GM19438 (cell line): ENCODE results near the gene ARCN1.

Experiments
- ATAC-seq: cut with Tn5 transposase; IDR thresholded peaks from one replicate; pipeline ENCODE4 v1.9.1; 2021; ENCODE audit warnings: low read depth; ENCODE audit not compliant: unreplicated experiment

Gene ARCN1

GRCh38 chr11:118634431-118635236, 62.4 kb downstream of the ARCN1 start:
- ATAC-seq: no peak

- ATAC-seq: no peak
Measured at GRCh38 chr11:118635237-118635591, 63.0 kb downstream of the ARCN1 start.

- no peak for ATAC-seq
Measured at GRCh38 chr11:118635642-118636041, 63.4 kb downstream of the ARCN1 start.

GRCh38 chr11:118636569-118637290, 64.5 kb downstream of the ARCN1 start:
- no peak for ATAC-seq

- no peak for ATAC-seq
Measured at GRCh38 chr11:118638726-118639125, 66.5 kb downstream of the ARCN1 start.

GRCh38 chr11:118639899-118640298, 67.7 kb downstream of the ARCN1 start:
- no peak for ATAC-seq

- ATAC-seq: no peak
Measured at GRCh38 chr11:118640332-118641154, 68.3 kb downstream of the ARCN1 start.

GRCh38 chr11:118641397-118642019, 69.3 kb downstream of the ARCN1 start:
- ATAC-seq: no peak

- ATAC-seq: no peak
Measured at GRCh38 chr11:118643142-118643994, 71.2 kb downstream of the ARCN1 start.

GRCh38 chr11:118643995-118644345, 71.8 kb downstream of the ARCN1 start:
- ATAC-seq: no peak

- no peak for ATAC-seq
Measured at GRCh38 chr11:118644496-118644895, 72.3 kb downstream of the ARCN1 start.

GRCh38 chr11:118645066-118645715, 73.0 kb downstream of the ARCN1 start:
- ATAC-seq: no peak

- ATAC-seq: no peak
Measured at GRCh38 chr11:118646393-118646792, 74.2 kb downstream of the ARCN1 start.

GRCh38 chr11:118648291-118648690, 76.1 kb downstream of the ARCN1 start:
- no peak for ATAC-seq

GRCh38 chr11:118649941-118650340, 77.7 kb downstream of the ARCN1 start:
- no peak for ATAC-seq

GRCh38 chr11:118650366-118650765, 78.2 kb downstream of the ARCN1 start:
- no peak for ATAC-seq

- ATAC-seq: no peak
Measured at GRCh38 chr11:118651820-118652219, 79.6 kb downstream of the ARCN1 start.
